ENCODE measurements around the gene PGLYRP2.

PGLYRP2 gene

DNA sequence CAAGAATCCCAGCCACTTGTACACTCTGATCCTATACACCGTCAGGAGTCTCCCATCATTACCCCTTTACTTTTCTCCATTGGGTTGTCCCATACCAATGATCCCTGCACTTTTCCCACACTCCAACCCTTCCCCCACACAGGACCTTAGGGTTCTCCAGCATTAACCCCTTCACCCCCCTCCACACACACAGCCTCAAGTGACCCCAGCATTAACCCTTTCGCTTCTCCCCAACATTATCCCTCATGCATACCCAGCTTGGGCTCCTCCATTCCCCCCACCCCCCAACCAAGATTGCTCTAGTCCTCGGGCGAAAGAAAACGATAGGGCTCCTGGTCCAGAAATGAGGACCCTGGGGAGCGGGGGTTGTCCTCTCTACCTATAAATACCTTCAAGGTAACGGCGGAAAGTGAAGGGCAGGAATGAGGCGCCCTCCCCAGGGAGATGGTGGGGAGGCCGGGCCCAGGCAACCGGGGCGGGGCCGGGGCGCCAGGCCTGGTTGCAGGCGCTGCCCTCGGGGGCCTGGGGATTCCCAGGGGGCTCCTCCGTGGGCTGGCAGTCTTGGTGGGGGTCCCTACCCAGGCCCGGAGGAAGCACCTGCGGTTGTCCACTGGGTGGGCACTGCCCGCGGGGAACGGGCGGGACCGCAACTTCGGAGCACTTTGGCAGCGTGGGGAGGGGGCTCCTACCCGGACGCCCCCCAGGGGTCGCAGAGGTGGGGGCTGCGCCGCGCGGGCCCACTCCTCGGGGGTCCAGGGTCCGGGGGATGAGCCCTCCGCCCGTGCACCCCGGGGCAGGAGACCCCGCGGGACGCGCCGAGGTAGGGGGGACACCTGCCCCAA is 30.3 kb downstream of the PGLYRP2 start:
- peak; percentile 40 for DNase-seq (ENCODE audit: low read depth)
- peak overlapping the region; percentile 65 for H3K4me3 ChIP-seq (ENCODE audit: low read depth, low read length)
- TF ChIP-seq, protein P1, sequence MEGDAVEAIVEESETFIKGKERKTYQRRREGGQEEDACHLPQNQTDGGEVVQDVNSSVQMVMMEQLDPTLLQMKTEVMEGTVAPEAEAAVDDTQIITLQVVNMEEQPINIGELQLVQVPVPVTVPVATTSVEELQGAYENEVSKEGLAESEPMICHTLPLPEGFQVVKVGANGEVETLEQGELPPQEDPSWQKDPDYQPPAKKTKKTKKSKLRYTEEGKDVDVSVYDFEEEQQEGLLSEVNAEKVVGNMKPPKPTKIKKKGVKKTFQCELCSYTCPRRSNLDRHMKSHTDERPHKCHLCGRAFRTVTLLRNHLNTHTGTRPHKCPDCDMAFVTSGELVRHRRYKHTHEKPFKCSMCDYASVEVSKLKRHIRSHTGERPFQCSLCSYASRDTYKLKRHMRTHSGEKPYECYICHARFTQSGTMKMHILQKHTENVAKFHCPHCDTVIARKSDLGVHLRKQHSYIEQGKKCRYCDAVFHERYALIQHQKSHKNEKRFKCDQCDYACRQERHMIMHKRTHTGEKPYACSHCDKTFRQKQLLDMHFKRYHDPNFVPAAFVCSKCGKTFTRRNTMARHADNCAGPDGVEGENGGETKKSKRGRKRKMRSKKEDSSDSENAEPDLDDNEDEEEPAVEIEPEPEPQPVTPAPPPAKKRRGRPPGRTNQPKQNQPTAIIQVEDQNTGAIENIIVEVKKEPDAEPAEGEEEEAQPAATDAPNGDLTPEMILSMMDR (IDR thresholded peaks at IDR 0.05; ENCODE audit: insufficient read depth, low read depth, low read length, missing control alignments), result no peak

DNA sequence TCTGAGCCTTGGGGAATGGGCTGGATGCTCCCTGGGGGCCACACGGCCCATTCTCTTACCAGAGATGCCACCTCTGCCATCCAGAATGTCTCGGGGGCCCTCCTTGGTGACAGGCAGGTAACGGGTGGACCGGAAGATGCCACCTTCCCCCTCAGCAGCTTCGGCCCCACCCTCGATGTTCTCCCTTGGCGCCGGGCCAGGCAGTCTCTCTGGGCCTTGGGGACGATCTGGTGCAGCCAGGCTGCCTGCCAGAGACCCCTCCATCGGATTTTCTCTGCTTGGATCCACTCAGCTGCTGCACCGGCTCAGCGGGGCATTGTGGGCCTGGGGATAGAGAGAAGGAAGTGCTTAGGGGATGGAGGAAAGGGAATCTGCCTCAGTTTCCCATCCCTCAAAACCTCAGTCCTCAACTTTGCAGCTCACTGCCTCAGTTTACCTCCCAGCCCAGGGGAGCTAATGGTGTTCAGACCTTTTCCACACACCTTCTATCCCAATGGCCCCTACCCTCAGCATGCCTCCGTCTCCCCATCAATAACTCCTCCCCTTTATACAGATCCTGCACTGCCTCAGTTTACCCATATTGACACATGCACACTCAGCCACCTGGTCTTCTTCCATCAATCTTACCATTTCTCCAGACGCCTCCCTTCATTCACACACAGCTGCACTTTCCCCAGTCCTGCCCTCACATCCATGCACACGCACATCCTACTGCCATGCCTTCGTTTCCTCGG is 31.1 kb downstream of the PGLYRP2 start:
- TF ChIP-seq, protein P1 (IDR thresholded peaks at IDR 0.05; ENCODE audit: insufficient read depth, low read depth, low read length, missing control alignments), result no peak
- no peak overlapping the region for H3K4me3 ChIP-seq (ENCODE audit: low read depth, low read length)
- no peak for DNase-seq (ENCODE audit: low read depth)

DNA sequence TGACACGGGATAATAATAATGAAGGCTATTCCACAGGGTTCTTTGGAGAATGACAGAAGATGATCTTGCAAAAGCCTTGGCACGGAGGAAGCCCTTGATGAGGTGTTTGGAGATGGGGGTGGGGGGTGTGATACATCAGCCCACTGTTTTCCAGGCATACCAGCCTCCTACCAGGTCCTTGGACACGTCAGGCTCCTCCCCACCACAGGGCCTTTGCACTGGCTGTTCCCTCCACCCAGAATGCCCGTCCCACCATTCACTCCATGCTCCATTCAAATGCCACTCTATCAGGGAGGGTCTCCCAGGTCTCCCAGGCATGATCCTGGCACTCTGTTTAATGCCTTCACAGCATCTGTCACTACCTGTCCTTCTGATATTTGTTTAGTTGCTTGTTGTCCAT is 32.2 kb downstream of the PGLYRP2 start:
- H3K4me3 ChIP-seq (ENCODE audit: low read depth, low read length), result no peak overlapping the region
- DNase-seq (ENCODE audit: low read depth), result no peak
- TF ChIP-seq, protein P1 (IDR thresholded peaks at IDR 0.05; ENCODE audit: insufficient read depth, low read depth, low read length, missing control alignments), result no peak

DNA sequence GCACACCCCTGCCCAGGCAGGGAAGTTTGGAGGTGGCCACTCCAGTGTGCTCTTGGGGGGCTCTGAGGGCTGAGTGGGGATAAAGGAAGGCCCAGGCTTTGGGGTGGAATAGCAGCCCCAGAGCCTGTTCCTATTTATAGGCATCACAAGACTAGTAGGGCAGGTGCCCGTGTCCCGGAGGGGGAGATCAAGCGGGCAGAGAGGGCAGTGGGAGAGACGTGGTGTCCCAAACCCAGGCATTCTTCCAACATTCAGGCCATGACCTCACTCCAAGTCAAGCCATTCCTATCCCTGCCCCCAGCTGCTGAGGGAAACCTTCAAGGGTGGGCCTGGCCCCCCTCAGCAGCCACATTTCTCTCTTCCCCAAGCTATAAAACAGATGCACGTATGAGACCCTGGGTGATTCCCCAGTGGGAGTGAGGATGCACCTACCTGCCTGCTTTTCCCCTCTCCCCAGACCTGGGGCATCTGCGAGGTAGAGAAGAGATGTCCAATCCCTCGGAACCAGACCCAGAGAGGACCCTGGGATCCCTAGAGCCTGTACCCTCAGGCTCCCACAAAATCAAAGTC is 33.4 kb downstream of the PGLYRP2 start:
- DNase-seq (ENCODE audit: low read depth), result no peak
- H3K4me3 ChIP-seq (ENCODE audit: low read depth, low read length), result no peak overlapping the region
- TF ChIP-seq, protein P1 (IDR thresholded peaks at IDR 0.05; ENCODE audit: insufficient read depth, low read depth, low read length, missing control alignments), result no peak

DNA sequence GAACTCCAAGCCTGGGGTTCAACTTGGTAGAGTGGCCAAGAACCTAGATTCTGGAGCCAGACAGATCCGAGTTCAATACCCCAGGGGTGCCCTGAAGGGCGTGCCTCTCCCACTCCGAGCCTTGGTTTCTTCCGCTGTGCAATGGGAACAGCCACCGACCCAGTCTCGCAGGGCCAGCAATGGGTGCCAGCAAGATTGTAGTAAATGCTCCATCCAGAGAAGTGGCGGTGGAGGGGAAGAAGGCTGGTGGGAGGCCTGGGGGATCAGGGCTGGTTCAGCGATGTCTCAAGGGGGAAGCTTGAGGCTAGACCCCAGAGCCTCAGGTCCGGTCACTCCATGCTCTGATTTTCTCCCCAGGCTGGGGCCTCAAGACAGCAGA is 34.1 kb downstream of the PGLYRP2 start:
- H3K4me3 ChIP-seq (ENCODE audit: low read depth, low read length), result no peak overlapping the region
- TF ChIP-seq, protein P1 (IDR thresholded peaks at IDR 0.05; ENCODE audit: insufficient read depth, low read depth, low read length, missing control alignments), result no peak
- DNase-seq (ENCODE audit: low read depth), result no peak

DNA sequence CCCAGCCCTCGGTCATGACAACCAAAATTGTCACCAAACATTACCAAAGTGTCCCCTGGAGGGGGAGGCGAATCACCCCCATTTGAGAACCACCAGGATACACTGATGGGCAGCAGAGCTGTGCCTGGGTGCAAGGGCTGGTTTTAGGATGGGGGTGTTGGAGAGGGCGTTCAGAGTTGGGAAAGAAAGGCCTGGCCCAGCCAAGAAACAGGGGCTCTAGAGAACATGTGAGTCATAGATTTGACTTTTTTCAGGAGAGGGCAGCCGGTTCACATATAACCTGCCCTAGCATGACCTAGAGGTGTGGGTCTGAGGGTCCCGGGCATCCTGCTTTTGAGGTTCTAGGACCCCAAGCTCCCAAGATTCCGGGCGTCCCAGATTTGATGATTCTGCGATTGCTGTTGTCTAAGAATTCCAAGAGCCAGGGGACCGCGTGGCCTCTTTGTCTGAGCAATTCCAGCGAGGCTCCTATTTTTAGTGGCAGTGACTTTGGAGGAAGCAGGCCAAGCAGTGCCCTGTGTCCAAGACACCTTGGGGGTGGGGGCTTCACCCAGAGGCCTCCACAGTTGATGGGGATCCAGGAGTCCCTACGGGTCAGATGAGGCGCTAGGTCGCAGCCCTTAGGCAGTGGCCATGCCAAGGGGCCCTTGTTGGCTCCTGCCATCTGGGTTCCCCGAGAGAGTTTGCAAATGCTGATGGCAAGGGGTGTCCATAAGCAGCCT is 34.6 kb downstream of the PGLYRP2 start:
- TF ChIP-seq, protein P1 (IDR thresholded peaks at IDR 0.05; ENCODE audit: insufficient read depth, low read depth, low read length, missing control alignments), result no peak
- H3K4me3 ChIP-seq (ENCODE audit: low read depth, low read length), result no peak overlapping the region
- no peak for DNase-seq (ENCODE audit: low read depth)

Measured in GM12865 (cell line).